ENCODE results near the gene LYSMD2. TPM values are rescaled to one million over a fixed set of nuclear protein-coding genes. Genes with fewer than 3 reads are reported as not detected.

Gene LYSMD2
- total RNA-seq, 4 donors from 2014 or later: 8.9 to 21.5 (median 15.9) TPM

DNA sequence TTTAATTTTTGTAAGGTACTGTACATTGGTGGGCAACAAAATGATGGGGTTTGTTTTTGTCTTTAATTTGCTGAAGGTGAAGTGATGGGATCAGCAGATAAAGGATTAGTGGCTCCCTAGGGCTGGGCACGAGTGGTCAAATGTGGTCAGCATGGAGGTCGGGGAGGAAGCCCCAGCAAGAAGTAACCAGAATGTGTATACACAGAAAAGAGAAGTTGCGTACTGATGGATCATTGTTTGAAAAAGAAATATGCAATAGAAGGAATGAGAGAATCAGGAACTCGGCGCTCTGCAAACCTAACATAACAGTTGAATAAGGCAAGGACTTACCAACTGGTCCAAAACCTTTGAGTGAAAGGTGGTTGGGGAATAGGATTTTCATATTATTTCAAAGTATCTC lies 15.4 kb upstream of the LYSMD2 start:
- ATAC-seq (ENCODE audit: low FRiP score) (no peak), DNase-seq (ENCODE audit: low spot score) (no peak)

DNA sequence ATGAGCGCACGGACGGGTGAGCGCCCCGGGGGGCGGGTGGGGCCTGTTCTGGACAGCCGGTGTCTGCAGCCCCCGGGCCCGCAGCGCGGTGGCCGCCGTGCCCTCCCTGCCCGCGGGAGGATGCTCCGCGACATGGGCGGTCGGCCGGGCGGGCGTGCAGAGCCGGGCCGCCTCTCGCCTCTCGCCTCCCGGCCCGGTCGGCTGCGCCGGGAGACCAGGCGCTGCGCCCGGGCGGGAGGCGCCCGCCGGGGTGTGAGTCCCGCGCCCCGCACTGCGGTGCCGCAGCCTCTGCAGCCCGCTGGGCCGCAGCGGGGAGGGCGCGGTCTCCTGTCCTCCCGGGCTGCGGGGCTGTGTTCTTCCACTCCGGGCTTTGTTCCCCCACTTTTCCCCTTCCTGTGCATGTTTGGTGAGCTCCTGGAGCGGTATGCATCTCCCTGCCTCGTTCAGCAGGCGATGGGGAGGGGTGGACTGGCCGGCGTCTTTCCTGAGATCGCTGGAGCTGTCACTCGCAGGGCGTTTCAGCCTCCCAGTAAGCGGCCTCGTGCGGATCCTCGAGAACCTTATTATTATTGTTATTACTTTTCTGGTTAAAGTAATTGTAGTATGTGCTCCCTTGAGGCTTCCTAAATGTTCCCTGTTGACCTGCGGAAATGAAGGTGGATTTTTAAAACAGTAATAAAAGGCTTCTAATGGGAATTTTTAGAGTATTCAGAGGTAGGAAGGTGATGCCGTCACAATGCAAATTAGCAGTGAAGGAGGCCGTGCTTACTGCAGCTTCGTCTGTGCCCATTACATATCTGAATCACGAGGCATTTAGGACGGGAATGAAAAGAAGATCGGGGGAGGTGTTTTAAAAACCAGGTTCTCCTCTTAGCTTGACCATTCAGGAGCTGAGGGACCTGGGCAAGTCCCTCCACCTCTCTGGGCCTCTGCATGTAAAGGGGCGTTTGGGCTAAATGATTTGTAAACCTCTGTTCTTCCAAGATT lies 14.5 kb upstream of the LYSMD2 start:
- no peak for DNase-seq (ENCODE audit: low spot score)
- peak; percentile 65 for ATAC-seq (ENCODE audit: low FRiP score)
- TF ChIP-seq, protein P1, sequence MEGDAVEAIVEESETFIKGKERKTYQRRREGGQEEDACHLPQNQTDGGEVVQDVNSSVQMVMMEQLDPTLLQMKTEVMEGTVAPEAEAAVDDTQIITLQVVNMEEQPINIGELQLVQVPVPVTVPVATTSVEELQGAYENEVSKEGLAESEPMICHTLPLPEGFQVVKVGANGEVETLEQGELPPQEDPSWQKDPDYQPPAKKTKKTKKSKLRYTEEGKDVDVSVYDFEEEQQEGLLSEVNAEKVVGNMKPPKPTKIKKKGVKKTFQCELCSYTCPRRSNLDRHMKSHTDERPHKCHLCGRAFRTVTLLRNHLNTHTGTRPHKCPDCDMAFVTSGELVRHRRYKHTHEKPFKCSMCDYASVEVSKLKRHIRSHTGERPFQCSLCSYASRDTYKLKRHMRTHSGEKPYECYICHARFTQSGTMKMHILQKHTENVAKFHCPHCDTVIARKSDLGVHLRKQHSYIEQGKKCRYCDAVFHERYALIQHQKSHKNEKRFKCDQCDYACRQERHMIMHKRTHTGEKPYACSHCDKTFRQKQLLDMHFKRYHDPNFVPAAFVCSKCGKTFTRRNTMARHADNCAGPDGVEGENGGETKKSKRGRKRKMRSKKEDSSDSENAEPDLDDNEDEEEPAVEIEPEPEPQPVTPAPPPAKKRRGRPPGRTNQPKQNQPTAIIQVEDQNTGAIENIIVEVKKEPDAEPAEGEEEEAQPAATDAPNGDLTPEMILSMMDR (IDR thresholded peaks at IDR 0.05): no peak

More for the DNA sequence above, 15.4 kb upstream of the LYSMD2 start:
- TF ChIP-seq, protein P1 (IDR thresholded peaks at IDR 0.05): no peak

- ATAC-seq (ENCODE audit: low FRiP score) (peak; percentile 79), DNase-seq (ENCODE audit: low spot score) (no peak)
- TF ChIP-seq, protein P1 (IDR thresholded peaks at IDR 0.05): no peak
Observed at GRCh38 chr15:51750792-51751696, 13.6 kb upstream of the LYSMD2 start, which contains the start of gene TMOD2. TMOD2 (plus strand) TSS chr15:51751597; CDS start chr15:51766442, 14,845 bp downstream.

DNA sequence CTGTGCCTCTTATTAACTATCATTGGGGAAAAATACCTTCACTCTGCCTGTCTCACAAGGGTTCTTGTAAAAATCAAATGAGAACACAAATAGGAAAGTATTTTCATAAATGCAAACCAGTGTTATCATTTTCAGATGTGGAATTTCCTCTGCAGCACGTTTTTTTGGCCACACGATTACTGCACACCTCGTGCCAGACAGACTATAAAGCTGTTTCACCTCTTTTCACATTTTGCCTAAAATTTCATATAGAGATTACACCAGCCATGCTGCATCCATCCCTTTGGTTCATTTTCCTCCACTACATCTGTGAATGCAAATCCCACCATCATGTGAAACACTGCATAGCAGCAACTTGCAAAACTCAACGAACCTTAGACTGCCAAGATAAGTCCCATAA lies 12.7 kb upstream of the LYSMD2 start:
- ATAC-seq (ENCODE audit: low FRiP score) (no peak), DNase-seq (ENCODE audit: low spot score) (no peak)
- TF ChIP-seq, protein P1 (IDR thresholded peaks at IDR 0.05): no peak

DNA sequence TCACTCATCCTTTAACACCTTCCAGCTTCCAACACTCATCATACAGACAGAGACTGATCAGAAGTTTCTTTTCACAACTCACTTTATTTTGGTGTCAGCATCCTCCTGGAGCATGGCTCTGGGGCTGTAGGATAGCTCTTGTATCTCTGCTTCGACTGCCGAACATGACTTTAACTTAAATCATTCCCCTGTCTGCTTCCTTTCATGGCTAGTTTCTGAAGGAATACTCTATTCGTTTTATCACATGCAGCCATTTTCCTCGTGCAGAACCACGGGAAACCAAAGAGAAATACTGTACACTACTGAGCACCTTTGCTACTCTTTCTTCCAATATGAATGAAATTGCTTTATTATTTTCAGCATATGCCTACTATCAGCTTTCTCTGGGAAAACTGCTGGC lies 11.9 kb upstream of the LYSMD2 start:
- TF ChIP-seq, protein P1 (IDR thresholded peaks at IDR 0.05): no peak
- no peak for ATAC-seq (ENCODE audit: low FRiP score)
- no peak for DNase-seq (ENCODE audit: low spot score)

GRCh38 chr15:51739061-51739712 lies 1.7 kb upstream of the LYSMD2 start:
- ATAC-seq (ENCODE audit: low FRiP score) (no peak), DNase-seq (ENCODE audit: low spot score) (no peak)
- TF ChIP-seq, protein P1 (IDR thresholded peaks at IDR 0.05): no peak

Data from omental fat pad (tissue), 4 donors.